Femur (tissue), 1 donor: Measurements from ENCODE around the gene RAB40C.

Experiments
- DNase-seq: peaks from one replicate; pipeline ENCODE4 v3.0.0-alpha.2; 2017

RAB40C gene, protein sequence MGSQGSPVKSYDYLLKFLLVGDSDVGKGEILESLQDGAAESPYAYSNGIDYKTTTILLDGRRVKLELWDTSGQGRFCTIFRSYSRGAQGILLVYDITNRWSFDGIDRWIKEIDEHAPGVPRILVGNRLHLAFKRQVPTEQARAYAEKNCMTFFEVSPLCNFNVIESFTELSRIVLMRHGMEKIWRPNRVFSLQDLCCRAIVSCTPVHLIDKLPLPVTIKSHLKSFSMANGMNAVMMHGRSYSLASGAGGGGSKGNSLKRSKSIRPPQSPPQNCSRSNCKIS

GRCh38 chr16:589658-590187, at the start of gene RAB40C:
Gene RAB40C (plus strand): TSS chr16:590066. CDS start chr16:590292, 226 bp downstream.
- DNase-seq, result peak; percentile 99

DNA sequence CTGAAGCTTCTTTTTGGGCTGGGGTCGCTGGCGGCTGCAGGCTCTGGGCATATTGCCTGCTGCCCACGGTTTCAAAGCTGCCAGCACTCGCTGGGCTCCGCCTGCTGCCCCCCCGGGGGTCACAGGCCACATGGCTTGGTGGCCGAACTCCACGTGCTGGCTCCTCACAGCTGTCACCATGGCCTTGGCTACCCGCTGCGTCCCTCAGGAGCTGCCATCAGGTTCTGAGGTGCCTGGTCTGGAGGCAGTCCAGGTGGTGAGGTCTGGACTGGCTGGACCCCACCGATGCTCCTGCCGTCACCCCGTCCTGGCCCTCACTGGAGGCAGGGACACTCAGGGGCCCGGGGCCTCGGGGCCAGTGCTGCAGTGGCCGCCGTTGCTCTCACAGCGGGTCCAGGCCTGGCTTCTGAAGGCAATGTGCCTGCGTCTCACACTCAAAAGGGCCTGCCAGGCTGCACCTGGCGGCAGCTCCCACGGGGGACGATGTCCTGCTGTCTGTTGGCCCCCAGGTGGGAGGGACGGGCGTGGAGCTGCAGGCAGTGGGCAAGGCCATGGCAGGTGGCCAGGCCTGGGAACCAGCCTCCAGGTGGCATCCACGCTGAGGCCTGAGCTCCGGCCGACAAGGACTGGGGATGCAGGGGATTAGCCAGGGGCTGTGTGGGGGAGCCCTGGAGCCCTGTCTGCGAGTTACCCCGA, 49.1 kb upstream of the RAB40C start:
- DNase-seq, result no peak

- DNase-seq, result no peak
These were observed 46.3 kb upstream of the RAB40C start for GRCh38 chr16:543301-544164.

GRCh38 chr16:544517-544916, 45.3 kb upstream of the RAB40C start:
- no peak for DNase-seq

- peak; percentile 71 for DNase-seq
These were observed 42.7 kb upstream of the RAB40C start for GRCh38 chr16:546909-547770.

DNA sequence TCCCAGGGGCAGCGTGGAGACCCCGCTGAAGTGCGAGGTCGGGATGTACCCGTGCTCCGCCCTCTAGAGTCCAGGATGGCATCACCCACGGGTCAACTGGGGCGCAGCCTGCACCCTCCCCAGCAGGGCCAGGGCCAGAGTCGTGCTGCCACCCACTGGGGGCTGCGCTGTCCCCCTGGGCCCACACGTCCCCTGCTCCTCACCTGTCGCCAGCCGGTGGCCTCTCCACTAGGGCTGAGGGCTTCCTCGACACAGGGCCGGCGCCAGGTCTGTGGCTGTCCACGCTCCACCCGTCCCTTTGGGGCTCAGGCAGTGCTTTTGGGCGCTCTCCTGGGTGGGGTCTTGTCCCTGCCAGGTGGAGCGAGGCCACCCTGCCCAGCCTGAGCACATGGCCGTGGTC, 41.3 kb upstream of the RAB40C start:
- no peak for DNase-seq

DNA sequence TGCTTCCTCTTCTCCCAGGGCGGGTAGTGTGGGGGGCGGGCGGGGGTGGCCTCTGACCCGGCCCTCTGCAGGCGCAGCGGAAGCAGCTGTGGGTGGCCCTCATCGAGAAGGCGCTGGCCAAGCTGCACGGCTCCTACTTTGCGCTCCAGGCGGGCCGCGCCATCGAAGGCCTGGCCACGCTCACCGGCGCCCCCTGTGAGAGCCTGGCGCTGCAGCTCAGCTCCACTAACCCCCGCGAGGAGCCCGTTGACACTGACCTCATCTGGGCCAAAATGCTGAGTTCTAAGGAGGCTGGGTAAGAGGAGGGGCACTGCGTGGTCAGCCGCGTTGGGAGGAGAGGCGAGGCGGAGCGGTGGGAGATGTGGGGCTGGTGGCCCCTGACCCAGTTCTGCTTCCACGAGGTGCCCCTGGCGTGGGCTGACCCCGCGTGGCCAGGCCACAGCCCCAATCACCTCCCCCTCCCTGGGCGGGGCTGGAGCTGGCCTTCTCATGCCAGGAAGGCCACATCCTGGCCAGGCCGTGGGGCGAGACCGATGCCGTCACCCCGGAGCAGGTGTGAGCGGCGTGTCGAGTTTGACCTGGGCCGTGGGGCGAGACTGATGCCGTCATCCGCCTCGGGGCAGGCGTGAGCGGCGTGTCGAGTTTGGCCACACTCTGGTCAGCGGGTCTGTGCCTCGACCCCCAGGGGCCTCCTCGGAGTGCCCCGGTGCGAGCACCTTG, 40.2 kb upstream of the RAB40C start:
- no peak for DNase-seq

DNA sequence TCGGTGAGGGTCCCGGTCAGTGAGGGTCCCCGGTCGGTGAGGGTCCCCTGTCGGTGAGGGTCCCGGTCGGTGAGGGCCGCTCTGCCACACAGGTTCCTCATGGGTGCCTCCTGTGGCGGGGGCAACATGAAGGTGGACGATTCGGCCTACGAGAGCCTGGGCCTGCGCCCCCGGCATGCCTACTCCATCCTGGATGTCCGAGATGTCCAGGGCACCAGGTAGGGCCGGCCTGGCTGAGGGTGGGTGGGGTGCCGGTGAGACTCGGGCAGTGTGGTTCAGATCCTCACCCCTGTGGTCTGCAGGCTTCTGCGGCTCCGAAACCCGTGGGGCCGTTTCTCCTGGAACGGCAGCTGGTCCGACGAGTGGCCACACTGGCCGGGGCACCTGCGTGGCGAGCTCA, 38.7 kb upstream of the RAB40C start:
- DNase-seq, result no peak

- DNase-seq, result no peak
These were observed 37.7 kb upstream of the RAB40C start for GRCh38 chr16:552171-552570.

DNA sequence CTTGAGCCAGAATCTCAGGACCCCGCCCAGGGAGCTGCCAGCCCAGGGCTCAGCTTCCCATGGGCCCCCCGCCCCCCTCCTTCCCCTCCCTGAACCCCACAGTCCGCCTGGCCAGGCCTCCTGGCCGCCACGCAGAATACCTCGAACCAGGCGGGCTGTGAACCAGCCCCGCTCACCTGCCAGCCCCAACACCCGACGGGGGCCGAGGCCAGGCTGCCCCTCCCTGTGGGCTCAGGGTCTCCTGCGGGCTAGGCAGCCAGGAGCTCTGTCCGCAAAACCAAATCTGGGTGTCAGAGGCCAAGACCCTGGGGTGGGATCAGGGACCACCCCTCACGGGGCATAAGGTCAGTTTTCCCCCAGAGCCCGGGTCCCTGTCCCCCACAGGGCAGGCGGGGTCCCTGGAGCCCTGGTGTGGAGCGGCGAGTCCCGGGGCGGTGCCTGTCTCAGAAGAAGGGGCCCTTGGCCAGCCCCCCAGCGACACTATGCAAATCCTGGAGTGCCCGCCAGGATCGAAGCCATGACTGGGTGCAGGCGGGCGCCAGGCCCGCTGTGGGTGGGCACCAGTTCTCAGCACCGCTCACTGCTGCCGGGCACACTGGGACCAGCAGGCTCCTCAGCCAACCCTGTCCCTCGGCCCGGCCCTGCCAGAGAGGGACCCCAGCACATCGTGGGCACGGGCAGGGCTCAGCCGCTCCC, 36.1 kb upstream of the RAB40C start:
- no peak for DNase-seq

- DNase-seq, result no peak
These were observed 35.6 kb upstream of the RAB40C start for GRCh38 chr16:554297-554621.

DNA sequence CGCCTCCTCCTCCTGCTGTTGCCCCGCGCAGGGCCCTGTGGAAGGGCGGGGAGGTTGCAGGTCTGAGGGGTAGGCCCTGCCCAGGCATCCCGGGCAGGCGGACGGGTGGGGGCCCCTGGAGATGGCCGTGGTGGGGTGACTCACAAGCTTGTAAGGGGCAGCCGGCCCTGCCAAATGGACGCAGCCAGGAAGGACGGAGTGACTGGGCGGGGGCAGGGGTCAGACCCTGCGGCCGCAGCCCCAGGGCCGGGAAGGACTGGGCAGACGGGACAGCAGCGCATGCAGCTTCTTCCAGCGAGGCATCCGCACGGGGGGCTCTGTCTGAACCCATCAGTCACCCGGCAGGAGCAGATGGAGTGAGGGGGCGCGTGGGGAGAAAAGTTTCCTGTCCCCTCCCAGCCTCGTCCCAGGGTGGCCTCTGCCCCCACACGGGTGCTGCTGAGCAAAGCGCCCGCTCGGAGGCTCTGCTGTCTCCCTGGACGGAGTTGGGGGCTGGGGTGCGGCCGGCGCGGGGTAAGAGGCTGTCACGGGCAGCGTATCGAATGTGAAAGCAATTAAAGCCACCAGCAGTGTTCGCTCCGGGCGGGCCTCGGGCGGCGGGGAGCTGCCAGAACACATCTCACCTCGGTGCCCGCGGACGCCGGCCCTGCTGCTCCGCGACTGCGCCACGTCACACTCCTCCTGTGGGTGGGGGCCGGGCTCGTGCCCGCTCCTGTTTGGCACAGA, 35.1 kb upstream of the RAB40C start:
- DNase-seq, result no peak

DNA sequence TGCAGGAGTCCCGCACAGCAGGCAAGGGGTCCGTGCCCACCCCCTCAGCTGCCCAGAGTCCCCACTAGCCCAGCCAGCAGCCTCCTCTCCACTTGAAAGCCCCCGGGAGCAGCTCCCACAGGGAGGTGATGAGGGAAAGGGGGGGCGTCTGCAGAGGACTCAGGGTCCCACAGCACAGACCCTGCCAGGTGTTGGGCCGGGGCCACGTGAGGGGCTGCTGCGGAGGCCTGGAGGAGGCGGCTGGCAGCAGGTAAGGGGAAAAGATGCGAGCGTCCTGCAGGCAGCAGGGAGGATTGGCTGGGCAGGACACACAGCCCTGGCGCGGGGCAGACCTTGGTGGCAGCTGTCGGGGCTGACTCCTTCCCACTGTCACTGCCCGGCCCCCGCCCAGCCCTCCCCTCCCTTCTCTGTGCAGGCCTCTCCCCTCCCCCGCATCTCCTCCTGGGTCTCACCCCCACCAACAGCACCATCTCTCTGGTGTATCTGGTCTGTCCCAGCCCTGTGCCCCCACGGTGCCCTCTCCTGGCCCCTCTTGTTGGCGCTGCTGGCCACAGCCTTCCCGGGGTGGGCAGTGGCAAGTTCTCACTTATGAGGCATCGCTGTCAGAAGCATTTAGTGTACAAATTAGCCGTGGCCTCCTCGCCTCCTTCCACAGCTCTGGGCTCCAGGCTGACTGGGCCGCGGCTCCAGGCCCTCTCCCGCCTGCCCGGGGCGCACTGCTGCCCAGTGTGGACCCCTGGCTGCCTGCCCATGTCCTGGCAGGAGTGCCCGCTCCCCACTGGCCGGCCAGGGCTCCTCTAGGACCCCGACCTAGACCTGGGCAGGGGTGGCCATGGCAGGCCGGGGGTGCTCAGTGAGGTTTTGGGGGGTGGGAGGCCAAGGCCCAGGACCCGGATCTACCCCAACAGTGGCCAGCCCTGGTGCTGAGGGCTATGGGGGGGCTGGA, 34.1 kb upstream of the RAB40C start:
- DNase-seq, result no peak

- no peak for DNase-seq
These were observed 33.2 kb upstream of the RAB40C start for GRCh38 chr16:556474-557173.

GRCh38 chr16:557463-558297, 32.2 kb upstream of the RAB40C start:
- no peak for DNase-seq

DNA sequence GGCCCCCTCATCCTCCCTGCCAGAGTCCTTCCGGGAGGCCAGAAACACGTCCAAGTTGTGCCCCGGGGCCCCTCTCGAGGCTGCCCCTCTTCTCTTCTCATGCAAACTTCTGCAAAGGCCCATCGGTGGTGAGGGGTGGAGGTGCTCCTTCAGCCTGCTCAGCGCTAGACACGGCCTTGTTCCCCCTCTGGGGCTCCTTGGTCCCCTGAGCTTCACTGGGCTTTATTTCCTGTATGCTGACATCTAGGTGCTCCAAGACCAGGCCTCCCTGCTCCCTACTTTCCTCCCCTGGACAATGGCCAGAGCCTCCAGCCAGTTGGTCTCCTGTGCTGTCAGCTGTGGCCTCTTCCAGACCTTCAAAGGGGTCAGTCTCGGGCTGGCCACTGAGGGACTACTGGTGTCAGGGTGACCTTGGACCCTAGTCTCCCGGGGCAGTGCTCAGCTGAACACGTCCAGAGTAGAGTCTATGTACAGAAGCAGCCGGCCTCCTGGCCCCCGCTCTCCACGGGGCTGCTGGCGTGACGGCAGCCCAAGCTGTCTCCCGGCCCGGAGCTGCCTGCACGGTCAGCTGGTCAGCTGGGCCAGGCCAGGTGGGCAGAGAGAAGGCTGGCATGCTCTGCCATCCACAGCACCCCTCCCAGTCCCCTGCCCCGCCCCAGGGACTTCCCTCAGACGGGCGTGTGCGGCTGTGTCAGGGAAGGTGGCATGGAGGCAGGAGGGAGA, 31.4 kb upstream of the RAB40C start:
- DNase-seq, result no peak

- DNase-seq, result no peak
These were observed 30.9 kb upstream of the RAB40C start for GRCh38 chr16:559021-559380.
